ENCODE measurements around the gene ARID3B. TPM values are rescaled to one million over a fixed set of nuclear protein-coding genes. Genes with fewer than 3 reads are reported as not detected.

The ARID3B gene
- total RNA-seq, 4 donors from 2014 or later: 6.7 to 12.3 (median 8.4) TPM

DNA sequence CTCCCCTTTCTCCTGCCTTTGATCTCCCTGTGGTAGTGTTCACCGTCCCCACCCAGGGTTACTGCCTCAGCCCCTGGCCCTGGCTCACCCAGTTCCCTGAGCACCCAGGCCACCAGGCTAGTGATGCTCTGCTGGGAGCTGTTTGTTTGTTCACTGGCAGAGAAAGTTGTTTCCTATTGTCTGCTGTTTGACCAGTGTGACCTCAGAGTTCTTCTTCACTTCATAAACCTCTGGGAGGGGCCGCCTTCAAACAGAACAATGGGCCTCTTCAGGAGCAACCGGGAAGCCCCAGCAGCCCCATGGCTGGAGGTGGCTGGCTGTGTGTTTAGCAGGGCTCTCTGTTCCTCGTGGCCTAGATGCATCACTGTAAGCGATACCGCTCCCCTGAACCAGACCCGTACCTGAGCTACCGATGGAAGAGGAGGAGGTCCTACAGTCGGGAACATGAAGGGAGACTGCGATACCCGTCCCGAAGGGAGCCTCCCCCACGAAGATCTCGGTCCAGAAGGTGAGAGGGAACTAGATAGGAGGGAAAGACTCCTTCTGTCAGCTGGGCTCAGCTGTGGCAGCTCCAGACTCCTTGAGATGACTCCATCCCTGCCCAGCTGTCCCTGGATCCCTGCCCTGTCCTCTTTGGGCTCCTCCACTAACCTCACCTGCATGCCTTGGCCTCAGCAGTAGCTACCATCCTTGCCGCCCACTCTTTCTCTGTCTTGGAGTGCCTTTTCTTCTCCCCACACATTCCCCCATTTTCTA lies 78.0 kb downstream of the ARID3B start:
- WGBS: 75% methylated on average over 14 of the region's 15 CpGs
- DNase-seq (ENCODE audit: low spot score in 2 of 2): no peak
- TF ChIP-seq EP300 (IDR thresholded peaks at IDR 0.05) (no peak), POLR2AphosphoS5 (IDR thresholded peaks at IDR 0.05) (no peak), POLR2A (IDR thresholded peaks at IDR 0.05) (no peak)
- TF ChIP-seq, protein P1, sequence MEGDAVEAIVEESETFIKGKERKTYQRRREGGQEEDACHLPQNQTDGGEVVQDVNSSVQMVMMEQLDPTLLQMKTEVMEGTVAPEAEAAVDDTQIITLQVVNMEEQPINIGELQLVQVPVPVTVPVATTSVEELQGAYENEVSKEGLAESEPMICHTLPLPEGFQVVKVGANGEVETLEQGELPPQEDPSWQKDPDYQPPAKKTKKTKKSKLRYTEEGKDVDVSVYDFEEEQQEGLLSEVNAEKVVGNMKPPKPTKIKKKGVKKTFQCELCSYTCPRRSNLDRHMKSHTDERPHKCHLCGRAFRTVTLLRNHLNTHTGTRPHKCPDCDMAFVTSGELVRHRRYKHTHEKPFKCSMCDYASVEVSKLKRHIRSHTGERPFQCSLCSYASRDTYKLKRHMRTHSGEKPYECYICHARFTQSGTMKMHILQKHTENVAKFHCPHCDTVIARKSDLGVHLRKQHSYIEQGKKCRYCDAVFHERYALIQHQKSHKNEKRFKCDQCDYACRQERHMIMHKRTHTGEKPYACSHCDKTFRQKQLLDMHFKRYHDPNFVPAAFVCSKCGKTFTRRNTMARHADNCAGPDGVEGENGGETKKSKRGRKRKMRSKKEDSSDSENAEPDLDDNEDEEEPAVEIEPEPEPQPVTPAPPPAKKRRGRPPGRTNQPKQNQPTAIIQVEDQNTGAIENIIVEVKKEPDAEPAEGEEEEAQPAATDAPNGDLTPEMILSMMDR (IDR thresholded peaks at IDR 0.05): no peak
- H3K36me3 ChIP-seq: peaks cover 52% of the 10 kb centered on the region
- H3K9me3 ChIP-seq: no peaks in the 10 kb centered on the region
- no peak overlapping the region for H3K4me3 ChIP-seq
- no peaks in the 10 kb centered on the region for H3K27me3 ChIP-seq
- H3K27ac ChIP-seq: no peak overlapping the region
- peaks cover 54% of the 10 kb centered on the region for H3K4me1 ChIP-seq

- peaks cover 63% of the 10 kb centered on the region for H3K36me3 ChIP-seq
- H3K4me3 ChIP-seq: no peak overlapping the region
- H3K27ac ChIP-seq: no peak overlapping the region
- peaks cover 44% of the 10 kb centered on the region for H3K4me1 ChIP-seq
- DNase-seq (ENCODE audit: low spot score in 2 of 2): no peak
- H3K27me3 ChIP-seq: no peaks in the 10 kb centered on the region
- H3K9me3 ChIP-seq: no peaks in the 10 kb centered on the region
- TF ChIP-seq POLR2AphosphoS5 (IDR thresholded peaks at IDR 0.05): no peak
- TF ChIP-seq, protein P1 (IDR thresholded peaks at IDR 0.05): no peak
- TF ChIP-seq EP300 (IDR thresholded peaks at IDR 0.05): no peak
- TF ChIP-seq POLR2A (IDR thresholded peaks at IDR 0.05): no peak
- 92% methylated on average over 23 of the region's 27 CpGs for WGBS
These were observed 79.1 kb downstream of the ARID3B start for GRCh38 chr15:74619916-74620635.

DNA sequence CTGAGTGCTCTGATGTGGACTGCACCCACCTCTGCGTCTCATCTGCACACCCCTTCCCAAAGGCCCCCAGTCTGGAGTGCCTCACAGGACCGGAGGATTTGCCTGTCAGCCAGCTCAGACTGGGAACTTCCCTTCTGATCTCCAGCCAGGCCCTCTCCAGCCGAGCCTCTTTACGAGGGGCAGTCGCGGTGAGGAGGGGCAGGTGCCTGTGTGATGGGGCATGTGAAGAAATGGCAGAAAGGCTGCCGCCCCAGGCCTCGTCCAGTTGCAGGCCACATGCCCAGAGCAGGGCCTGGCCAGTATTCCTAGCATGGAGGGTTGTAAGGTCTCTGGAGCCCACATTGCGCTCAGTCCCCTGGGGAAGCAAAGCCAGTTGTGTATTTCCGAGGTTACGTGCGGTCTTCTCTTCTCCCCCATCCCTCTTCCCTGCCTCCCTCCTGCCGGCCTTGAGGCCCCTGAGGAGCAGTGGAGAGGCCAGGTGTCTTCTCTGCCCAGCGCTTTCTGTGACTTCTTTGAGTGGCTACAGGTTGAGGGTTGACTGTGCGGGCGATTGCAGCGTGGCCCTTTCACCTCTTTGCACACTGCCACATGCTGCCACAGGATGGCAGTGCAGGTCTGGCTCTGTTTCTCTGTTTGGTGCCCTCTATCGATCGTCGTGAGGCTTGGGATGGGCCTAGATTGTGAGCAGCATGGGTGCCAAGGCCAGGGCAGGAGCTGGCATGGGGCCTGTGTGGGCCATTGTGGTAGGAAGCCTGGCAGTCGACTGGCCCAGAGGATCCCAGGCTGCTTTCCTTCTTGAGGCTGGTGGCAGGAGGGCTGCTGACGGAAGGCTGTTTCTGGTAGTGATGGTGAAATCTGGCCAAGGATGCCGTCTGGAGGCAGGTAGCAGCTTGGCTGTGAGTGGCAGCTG lies 79.9 kb downstream of the ARID3B start:
- no peaks in the 10 kb centered on the region for H3K27me3 ChIP-seq
- WGBS: 48% methylated on average over 8 of the region's 23 CpGs
- H3K4me3 ChIP-seq: no peak overlapping the region
- no peak overlapping the region for H3K27ac ChIP-seq
- no peak for DNase-seq (ENCODE audit: low spot score in 2 of 2)
- H3K4me1 ChIP-seq: peaks cover 44% of the 10 kb centered on the region
- H3K9me3 ChIP-seq: no peaks in the 10 kb centered on the region
- TF ChIP-seq, protein P1 (IDR thresholded peaks at IDR 0.05): peak; percentile 50 to 88
- TF ChIP-seq POLR2AphosphoS5 (IDR thresholded peaks at IDR 0.05): no peak
- H3K36me3 ChIP-seq: peaks cover 71% of the 10 kb centered on the region

- Histone ChIP-seq H3K27me3 (no peaks in the 10 kb centered on the region), H3K4me3 (no peak overlapping the region), H3K36me3 (peaks cover 77% of the 10 kb centered on the region), H3K27ac (no peak overlapping the region), H3K4me1 (peaks cover 42% of the 10 kb centered on the region), H3K9me3 (no peaks in the 10 kb centered on the region)
- no peak for DNase-seq (ENCODE audit: low spot score in 2 of 2)
- WGBS: 72% methylated on average over 13 of the region's 16 CpGs
- TF ChIP-seq POLR2A (IDR thresholded peaks at IDR 0.05) (no peak), POLR2AphosphoS5 (IDR thresholded peaks at IDR 0.05) (no peak)
- TF ChIP-seq, protein P1 (IDR thresholded peaks at IDR 0.05): no peak
These were observed 80.5 kb downstream of the ARID3B start for GRCh38 chr15:74621546-74621920.

All from suprapubic skin (tissue), 4 donors.